NAMALWA (cell line): Measurements from ENCODE around the gene EFCAB13.
A peak's percentile ranks its signal among the peaks of the same experiment; 100 is the strongest.

Experiments
- DNase-seq: peaks from one replicate; pipeline ENCODE4 v3.0.0-alpha.2; 2015; ENCODE audit warnings: low spot score

The EFCAB13 gene

DNA sequence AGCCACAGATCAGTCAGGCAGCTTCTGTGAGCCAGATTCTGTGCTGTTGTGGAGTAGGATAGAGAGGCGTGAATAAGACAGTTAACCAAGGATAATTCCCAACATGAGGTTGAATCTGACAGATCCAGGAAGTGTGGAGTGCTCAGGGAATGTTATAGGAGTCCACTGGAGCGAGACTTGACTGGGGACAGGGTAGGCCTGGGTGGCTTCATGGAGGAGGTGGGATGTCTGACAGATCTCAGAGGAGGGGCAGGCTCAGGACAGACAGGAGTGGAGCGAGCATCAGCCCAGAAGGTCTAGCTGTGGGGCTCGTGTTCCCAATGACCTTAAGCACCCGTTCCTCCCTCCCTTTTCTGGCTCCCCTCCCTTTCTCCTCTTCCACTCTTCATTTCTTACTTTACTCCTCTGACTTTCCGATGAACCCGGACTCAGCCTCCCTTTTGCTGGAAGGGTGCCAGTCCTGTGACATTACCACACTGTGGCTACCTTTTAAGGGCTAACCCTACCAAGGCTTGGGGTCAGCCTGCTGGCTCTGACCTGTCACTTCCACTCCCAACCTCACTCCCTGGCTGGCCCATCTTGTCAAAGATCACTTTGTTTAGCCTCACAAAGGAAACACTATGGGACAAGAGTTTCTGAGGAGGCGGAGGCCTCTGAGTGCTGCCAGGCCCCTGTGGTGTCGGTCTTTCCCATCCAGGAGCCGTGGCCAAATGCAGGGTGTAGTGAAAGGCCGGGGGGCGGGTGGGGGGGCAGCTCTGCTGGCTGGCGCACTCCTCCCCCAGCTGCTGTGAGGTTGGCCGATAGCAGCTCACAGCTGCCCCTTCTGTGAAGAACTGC, 28.5 kb upstream of the EFCAB13 start:
- no peak for DNase-seq

DNA sequence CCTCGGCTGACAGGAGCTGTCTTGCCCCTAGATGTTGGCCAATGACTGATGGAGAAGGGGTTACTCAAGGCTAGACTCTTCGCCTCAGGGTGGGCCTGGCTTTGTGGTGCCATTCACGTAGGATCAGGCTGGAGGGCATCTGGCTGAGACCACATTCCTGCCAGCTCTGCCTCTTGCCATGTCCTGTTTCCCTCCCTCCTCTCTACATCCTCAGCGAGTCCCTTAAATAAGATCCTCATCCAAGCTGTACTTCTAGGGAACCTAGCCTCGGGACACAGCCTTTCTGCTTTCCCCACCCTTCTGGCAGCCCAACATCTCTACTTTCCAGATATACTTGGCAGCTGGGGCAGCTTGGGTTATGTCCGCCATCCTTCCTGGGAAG, 27.9 kb upstream of the EFCAB13 start:
- no peak for DNase-seq

DNA sequence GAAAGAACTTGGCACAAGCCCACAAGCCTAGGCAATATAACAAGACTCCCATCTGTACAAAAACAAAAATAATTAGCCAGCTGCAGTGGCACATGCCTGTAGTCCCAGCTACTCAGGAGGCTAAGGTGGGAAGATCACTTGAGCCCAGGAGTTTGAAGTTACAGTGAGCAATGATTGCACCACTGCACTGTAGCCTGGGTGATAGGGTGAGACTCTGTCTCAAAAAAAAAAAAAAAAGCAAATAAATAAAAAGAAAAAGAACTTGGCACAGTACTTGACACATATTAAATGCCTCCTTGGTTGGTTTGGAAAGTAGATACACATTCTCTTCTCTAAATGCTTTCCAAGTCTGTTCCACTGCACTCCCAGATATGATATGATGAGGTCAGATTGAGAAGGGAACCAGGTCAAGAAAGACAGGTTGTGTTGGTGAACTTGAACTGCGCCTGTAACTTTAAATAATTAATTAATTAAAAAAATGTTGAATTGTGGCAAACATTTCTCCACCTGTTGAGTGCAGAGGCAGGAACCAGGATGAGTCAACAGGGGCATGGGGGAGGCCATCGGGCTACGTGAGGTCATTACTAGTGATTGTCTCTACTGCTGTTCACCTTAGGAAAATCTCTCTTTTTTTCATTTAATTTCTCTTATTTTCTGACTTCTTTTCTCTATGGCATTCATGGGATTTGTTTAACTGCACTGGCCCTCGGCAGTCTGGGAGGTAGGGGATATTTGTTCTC, 25.9 kb upstream of the EFCAB13 start:
- no peak for DNase-seq

DNA sequence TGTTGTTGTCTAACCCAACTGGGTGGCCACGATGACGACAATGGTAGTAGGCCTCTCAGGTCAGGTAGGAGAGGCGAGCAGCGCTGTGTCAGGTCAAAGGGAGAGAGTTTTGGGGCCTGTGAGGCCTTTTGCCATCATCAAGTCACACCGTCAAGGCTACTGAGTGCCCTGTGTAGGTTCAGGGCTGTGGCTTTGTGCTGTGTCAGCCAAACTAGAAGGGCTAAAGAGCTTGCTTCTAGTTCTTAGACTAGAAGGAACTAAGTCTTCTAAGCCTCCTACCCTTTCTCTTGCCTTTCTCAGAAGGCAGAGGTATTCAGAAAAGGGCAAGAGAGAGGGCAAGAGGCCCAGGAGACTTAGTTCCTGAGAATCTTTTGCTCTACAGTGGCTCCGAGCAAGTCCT, 25.0 kb upstream of the EFCAB13 start:
- DNase-seq, result no peak

DNA sequence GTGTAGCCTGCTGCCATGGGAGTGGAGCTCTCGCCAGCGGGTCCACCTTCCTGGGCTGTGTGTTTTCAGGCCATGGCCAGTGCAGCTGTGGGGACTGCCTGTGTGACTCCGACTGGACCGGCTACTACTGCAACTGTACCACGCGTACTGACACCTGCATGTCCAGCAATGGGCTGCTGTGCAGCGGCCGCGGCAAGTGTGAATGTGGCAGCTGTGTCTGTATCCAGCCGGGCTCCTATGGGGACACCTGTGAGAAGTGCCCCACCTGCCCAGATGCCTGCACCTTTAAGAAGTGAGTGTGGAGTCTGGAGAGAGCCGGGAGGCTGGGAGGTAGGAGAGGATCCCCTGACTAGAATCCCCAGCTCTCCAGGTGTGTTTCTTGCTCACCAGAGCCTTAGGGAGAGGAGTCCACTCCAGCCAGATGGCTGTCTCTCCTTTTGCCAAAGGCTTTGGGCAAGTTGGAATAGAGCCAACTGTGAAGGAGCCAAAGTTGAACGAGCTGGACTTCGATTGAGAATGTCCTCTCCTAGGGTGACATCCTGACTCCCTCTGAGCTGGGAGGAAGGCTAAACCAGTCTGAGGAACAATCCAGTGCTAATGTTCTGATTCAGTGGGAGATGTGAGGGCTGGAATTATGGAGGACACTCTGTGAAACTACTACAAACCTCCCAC, 24.4 kb upstream of the EFCAB13 start:
- DNase-seq, result no peak

DNA sequence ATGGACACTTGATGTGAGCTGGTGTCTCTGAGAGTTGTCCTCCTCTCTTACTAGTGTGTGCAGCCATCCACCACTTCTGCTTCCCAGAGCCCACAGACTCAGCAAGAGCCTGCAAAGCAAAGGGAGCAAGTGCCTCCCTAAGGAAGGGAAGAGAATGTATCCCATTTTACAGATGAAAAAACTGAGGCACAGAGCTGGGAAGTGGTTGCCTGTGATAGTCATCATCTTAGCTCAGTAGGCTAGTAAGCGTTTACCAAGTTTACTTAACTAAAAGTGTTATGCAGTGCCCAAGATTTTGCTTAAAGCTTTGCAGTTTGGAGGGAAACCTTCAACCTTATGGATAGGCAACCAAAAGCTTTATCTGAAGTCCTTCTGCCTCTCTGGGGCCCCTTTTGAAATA, 23.0 kb upstream of the EFCAB13 start:
- DNase-seq, result no peak

DNA sequence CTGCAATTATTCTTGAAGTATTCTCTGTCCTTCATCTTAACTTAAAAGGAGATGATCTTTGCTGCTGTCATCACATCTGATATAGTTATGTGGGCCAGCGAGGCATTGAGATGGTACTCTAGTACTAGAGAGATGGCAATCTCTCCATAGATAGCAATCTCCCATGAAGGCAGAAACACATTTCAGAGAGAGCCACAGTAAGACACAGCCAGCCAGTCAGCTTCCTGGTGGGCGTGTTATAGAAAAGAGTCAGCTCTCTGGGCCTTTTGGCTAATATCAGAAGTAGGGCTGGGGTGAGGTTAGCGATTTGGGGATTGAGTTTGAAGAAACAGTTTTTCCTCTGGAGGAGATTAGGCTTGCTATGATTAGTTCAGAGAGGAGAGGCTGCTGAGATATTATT, 22.6 kb upstream of the EFCAB13 start:
- DNase-seq, result no peak

DNA sequence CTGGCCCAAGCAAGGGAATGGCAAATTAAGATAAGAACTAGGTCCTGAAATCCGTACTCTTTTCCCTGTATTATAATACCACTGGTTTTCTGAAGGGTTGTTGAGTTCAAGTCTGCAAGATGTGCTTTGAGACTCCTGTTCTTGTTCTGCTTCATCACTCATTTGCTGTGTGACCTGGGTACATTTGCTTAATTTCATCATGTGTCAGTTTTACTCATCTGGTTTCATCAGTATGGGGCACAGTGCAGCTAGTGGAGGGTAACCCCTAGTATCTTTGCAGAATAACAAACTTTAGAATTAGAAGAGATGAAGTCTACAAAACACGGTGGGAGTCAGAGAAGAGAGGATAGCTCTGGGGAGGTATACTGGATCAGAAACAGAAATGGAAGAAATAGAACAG, 21.9 kb upstream of the EFCAB13 start:
- no peak for DNase-seq

DNA sequence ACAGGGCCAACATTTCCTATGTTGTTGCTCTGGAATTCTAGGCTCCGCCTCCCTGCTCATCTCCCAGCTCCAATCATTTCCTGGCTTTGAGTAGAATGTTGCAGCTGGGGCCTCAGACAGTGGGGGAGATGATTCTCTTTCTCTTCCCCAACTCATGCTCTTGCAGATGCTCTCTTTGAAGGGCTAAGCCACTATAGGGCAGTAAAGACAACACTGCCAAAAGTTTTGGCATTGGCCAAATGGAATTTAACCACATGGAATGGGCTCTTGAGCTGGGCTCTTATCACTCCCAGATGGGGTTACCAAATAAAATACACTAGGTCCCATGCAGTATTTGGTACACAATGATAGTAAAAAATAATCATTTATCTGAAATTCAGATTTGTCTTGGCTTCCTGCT, 19.6 kb upstream of the EFCAB13 start:
- no peak for DNase-seq

DNA sequence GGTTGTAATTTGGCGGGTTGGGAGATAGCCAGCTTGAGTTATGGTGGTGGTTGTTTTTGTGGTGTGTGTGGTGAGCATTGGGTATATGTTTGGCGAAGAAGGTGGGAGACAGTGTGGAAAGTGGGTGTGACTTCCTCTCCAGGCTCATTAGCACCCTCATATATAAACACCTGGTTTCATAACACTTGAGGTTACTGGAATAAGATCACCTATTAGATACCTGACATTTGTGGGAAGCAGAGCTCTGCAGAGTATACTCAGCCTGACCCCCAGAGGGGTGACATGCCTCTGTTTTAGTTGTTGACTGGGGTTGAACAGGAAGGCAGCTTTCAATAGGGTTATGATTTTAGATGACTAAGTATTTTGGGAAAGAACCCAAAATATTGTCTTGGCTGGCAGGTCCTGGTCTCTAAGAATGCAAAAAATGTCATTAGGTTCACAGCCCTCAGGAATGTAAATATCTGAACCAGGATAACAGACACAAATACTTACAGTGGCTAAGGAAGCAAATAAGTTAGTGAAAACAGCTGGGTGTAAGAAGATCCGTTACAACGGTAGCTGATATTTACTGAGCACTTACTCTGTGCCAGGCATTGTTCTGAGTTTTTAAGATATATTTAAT, 18.3 kb upstream of the EFCAB13 start:
- no peak for DNase-seq

DNA sequence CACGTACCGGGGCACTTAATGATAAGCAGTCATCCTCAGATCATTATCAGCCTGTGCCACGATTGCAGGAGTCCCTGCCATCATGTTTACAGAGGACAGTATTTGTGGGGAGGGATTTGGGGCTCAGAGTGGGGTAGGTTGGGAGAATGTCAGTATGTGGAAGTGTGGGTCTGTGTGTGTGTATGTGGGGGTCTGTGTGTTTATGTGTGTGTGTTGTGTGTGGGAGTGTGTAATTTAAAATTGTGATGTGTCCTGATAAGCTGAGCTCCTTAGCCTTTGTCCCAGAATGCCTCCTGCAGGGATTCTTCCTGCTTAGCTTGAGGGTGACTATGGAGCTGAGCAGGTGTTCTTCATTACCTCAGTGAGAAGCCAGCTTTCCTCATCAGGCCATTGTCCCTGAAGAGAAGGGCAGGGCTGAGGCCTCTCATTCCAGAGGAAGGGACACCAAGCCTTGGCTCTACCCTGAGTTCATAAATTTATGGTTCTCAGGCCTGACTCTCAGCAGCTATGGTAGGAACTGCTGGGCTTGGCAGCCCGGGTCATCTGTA, 13.5 kb upstream of the EFCAB13 start:
- DNase-seq, result no peak

DNA sequence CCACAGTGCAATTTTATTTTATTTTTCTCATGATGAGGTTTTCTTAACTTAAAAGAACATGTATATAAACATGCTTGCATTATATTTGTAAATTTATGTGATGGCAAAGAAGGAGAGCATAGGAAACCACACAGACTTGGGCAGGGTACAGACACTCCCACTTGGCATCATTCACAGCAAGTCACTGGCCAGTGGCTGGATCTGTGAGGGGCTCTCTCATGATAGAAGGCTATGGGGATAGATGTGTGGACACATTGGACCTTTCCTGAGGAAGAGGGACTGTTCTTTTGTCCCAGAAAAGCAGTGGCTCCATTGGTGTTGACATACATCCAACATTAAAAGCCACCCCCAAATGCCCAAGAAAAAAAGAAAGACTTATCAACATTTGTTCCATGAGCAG, 12.3 kb upstream of the EFCAB13 start:
- DNase-seq, result no peak

DNA sequence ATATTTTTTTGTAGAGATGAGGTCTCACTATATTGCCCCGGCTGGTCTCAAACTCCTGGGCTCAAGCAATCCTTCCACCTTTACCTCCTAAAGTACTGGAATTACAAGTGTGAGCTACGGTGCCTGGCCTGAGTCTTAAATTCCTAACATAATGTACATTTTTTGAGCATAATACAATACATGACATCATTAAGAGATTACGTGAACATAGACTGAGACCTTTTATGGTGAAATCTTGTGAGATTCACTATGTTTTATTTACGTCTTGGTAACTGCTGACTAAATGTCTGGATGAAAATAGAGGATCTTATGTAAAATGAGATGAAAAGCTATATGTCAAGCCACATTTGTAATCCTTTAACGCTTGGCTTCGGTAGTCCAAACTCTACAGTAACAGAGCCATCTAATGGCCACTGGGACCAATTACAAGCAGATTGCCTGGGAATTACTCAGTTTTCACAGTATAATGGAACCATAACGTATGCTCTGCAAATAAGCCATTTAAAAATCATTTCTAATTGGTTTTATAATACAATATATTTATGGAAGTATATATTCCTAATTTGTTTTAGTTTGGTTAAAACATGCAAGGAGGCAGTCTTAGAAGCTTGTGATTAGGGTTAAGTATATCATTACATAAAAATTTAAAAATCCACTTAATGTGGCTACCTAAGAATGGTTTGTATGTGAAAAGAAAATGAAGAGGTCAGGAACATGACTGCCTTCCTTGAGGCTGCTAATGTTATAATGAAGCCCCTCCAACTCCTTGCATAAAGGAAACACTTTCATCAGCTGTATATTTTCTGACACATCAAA, 8.1 kb upstream of the EFCAB13 start:
- peak; percentile 83 for DNase-seq

DNA sequence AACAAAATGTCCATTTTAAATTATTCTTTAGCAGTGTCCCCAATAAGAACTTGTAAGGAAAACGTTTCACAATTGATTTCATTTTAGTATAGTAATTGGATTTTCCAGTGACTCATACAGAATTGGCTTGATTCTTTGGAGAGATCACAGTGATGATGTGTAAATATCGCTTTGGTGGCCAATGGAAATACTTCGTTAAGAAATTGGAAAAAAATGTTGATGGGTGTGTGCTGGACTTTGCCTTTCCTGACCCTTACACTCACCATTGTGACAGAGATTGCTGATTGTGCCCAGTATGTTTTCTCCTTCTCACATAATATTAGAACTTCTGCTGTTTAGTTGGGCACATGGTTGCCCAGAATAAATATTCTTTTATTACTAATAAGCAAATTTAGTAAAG, 7.4 kb upstream of the EFCAB13 start:
- no peak for DNase-seq

DNA sequence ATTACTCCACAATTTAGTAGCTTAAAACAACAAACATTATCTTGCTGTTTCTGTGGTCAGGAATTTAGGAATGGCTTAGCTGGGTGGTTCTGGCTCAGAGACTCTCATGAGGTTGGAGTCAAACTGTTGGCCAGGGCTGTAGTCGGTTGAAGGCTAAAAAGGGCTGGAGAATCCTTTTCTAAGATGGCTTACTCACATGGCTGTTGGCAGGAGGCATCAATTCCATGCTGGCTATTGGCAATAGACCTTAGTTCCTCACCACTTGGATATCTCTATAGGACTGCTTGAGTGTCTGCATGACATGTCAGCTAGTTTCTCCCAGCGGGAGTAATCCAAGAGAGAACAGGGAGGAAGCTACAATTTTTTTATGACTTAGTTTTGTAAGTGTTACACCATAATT, 6.6 kb upstream of the EFCAB13 start:
- DNase-seq, result no peak

DNA sequence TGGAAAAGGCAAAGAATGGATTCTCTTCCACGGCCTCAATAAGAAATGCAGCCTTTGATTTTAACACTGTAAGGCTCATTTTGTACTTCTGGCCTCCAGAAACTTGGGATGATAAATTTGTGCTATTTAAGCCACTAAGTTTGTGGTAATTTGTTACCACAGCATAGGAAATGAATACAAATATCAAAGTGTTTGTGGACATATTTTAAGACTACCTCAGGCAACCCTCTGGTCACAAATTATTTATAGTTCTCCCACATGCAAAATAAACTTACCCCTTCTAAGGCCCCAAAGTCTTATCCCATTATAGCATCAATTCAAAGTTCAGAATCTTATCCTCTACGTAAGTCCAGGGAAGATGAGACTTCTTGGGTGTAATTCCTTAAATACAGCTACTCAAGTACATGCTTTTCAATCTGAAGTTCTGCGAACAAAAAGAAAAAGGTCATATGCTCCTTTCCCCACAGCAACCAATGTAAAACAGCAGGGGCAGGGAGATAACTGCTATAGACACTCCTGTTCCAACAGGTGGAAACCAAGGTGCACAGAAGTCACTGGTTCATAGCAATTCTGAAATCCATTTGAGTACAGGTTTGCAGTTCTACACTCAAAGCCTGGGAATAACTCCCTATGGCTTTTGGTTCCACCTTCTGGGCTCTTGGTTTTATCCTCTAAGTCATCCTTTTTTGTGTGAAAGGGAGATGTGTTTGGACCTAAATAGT, 5.4 kb upstream of the EFCAB13 start:
- peak; percentile 13 for DNase-seq

DNA sequence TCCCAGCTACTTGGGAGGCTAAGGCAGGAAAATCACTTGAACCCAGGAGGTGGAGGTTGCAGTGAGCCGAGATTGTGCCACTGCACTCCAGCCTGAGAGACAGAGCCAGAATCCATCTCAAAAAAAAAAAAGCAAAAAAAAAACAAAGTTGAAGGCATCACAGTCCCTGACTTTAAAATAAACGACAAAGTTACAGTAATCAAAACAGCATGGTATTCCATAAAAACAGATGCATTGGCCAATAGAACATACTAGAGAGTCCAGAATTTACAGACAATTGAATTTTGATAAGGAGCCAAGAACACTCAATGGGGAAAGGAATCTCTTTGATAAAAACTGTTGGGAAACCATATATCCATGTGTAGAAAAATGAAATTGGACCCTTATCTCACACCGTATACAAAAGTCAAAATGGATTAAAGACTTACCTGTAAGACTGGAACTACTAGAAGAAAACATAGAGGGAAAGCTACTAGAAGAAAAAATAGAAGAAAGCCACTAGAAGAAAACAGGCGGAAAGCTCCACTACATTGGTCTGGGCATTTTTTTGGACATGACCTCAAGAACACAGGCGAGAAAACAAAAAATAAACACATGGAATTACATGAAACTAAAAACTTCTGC, 2.8 kb upstream of the EFCAB13 start:
- no peak for DNase-seq

DNA sequence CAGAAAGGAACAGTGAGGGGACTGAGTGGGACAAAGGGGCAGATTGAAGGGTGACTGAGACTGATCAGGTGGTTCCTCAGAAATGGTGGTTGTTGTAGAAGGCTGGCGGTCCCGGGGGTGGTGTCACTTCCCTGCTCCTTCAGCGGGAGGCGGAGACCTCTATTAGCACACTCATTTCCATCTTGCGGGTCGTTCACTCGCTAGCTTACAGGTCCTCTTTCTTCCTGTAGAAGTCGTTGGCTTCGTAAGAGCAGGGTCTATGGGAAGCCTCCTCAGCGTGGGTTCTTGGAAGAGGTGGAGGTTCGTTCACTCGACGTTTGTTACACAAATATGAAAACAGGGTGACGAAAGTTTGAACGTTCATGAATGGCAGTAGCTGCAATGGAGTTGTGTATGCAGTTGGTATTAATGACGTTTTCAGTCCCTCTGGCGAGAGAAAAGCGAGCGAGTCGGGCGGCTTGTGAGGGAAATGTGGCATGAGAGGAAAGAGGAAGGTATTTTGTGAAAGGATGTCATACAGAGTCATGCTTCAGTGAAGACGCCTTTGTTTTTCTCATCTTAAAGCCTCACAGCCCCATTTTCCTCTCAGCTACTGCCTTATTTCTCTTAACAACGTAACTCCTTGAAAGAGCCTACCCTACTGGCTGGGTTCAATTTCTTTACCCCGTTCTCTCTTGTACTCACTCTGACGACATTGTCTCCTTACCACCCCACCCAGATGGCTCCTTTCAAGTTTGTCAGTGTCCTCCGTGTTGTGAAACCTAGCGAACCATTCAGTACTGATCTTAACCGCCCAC, 667 bp downstream of the EFCAB13 start:
- peak; percentile 91 for DNase-seq

DNA sequence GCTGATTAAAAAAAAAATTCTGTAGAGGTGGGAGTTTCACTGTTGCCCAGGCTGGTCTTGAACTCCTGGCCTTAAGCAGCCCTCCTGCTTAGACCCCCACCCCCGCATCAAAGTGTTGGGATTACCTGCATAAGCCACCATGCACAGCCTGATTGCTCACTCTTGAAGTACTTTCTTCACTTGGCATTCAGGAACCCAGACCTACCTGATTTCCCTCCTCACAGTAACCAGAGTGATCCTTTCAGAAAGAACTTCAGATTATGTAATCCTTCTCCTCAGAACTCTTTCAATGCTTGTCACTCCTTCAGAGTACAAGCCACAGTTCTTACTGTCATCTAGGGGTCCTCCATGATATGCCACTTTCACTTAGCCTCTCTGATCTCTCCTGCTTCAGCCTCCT, 1.4 kb downstream of the EFCAB13 start:
- peak; percentile 21 for DNase-seq

DNA sequence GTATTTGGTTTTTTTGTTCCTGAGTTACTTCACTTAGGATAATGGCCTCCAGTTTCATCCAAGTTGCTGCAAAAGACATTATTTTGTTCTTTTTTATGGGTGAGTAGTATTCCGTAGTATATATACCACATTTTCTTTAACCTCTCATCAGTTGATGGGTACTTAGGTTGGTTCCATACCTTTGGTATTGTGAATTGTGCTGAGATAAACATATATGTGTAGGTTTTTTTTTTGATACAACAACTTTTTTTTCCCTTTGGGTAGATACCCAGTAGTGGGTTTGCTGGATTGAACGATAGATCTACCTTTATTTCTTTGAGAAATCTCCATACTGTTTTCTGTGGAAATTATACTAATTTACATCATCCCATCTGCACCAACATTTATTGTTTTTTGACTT, 6.8 kb downstream of the EFCAB13 start:
- DNase-seq, result no peak
